H9 (cell line): ENCODE data around the gene GRID1. TPM values are rescaled to one million over a fixed set of nuclear protein-coding genes. Genes with fewer than 3 reads are reported as not detected.

Experiments used
- DNase-seq: peaks from one replicate; pipeline ENCODE4 v3.0.0-alpha.2; 2017
- H2AFZ ChIP-seq: one replicate; pipeline ENCODE4 v1.6.1; 2013; ENCODE audit warnings: mild to moderate bottlenecking, low read length, control low read depth, moderate library complexity
- H2AK5ac ChIP-seq: 2 replicates; pipeline ENCODE4 v1.6.1; 2013; ENCODE audit warnings: low read length, control low read depth, mixed read lengths; ENCODE audit not compliant: insufficient read length
- H2BK120ac ChIP-seq: one replicate; pipeline ENCODE4 v1.6.1; 2013; ENCODE audit warnings: low read depth, mild to moderate bottlenecking, low read length, control low read depth, inconsistent platforms; ENCODE audit not compliant: poor library complexity, severe bottlenecking
- H2BK12ac ChIP-seq: 2 replicates; pipeline ENCODE4 v1.6.1; 2013; ENCODE audit warnings: low read length, control low read depth, mixed read lengths, low read depth; ENCODE audit not compliant: insufficient read length
- H2BK15ac ChIP-seq: 2 replicates; pipeline ENCODE4 v1.6.1; 2013; ENCODE audit warnings: low read depth, low read length, control low read depth
- H2BK20ac ChIP-seq: one replicate; pipeline ENCODE4 v1.6.1; 2013; ENCODE audit warnings: low read depth, mild to moderate bottlenecking, low read length, control low read depth, inconsistent platforms; ENCODE audit not compliant: poor library complexity, severe bottlenecking
- H2BK5ac ChIP-seq: 2 replicates; pipeline ENCODE4 v1.6.1; 2013; ENCODE audit warnings: low read length, control low read depth, mixed read lengths; ENCODE audit not compliant: insufficient read length
- H3K14ac ChIP-seq: 2 replicates; pipeline ENCODE4 v1.6.1; 2013; ENCODE audit warnings: low read length, control low read depth; ENCODE audit not compliant: insufficient read depth
- H3K18ac ChIP-seq: 2 replicates; pipeline ENCODE4 v1.6.1; 2013; ENCODE audit warnings: low read depth, mild to moderate bottlenecking, mixed read lengths, low read length, control low read depth; ENCODE audit not compliant: insufficient read length
- H3K23ac ChIP-seq: 2 replicates; pipeline ENCODE4 v1.6.1; 2013; ENCODE audit warnings: low read length, control low read depth, mixed read lengths, low read depth; ENCODE audit not compliant: insufficient read length
- H3K23me2 ChIP-seq: 2 replicates; pipeline ENCODE4 v1.6.1; 2013; ENCODE audit warnings: low read depth, mild to moderate bottlenecking, mixed read lengths, low read length, control low read depth; ENCODE audit not compliant: insufficient read length, poor library complexity, severe bottlenecking
- H3K27ac ChIP-seq: 2 replicates; pipeline ENCODE4 v1.5.1; 2013; ENCODE audit warnings: low read length, control low read depth, mixed read lengths, low read depth; ENCODE audit not compliant: insufficient read length
- H3K27me3 ChIP-seq: 2 replicates; pipeline ENCODE4 v1.6.1; 2013; ENCODE audit warnings: low read length, control low read depth, inconsistent platforms; ENCODE audit not compliant: insufficient read depth
- H3K4ac ChIP-seq: 2 replicates; pipeline ENCODE4 v1.6.1; 2013; ENCODE audit warnings: low read depth, mild to moderate bottlenecking, control low read depth, inconsistent platforms, low read length, moderate library complexity
- H3K4me1 ChIP-seq: 2 replicates; pipeline ENCODE4 v1.6.1; 2013; ENCODE audit warnings: low read length, control low read depth, inconsistent platforms; ENCODE audit not compliant: insufficient read depth
- H3K4me2 ChIP-seq: 2 replicates; pipeline ENCODE4 v1.6.1; 2013; ENCODE audit warnings: low read length, control low read depth, mixed read lengths; ENCODE audit not compliant: insufficient read length, insufficient read depth
- H3K56ac ChIP-seq: 2 replicates; pipeline ENCODE4 v1.6.1; 2013; ENCODE audit warnings: low read depth, mild to moderate bottlenecking, mixed read lengths, low read length, control low read depth; ENCODE audit not compliant: insufficient read length
- H3K79me1 ChIP-seq: 2 replicates; pipeline ENCODE4 v1.6.1; 2013; ENCODE audit warnings: low read depth, mild to moderate bottlenecking, moderate library complexity, low read length, control low read depth, inconsistent platforms; ENCODE audit not compliant: insufficient read depth, poor library complexity, severe bottlenecking
- H3K79me2 ChIP-seq: 2 replicates; pipeline ENCODE4 v1.6.1; 2013; ENCODE audit warnings: low read length, control low read depth, inconsistent platforms; ENCODE audit not compliant: insufficient read depth
- H3K9ac ChIP-seq: 2 replicates; pipeline ENCODE4 v1.6.1; 2013; ENCODE audit warnings: low read length, control low read depth, mixed read lengths; ENCODE audit not compliant: insufficient read length; ENCODE audit errors: extremely low read depth
- H3K9me3 ChIP-seq: one replicate; pipeline ENCODE4 v1.6.1; 2013; ENCODE audit warnings: low read depth, low read length, inconsistent platforms; ENCODE audit not compliant: control insufficient read depth
- H3T11ph ChIP-seq: one replicate; pipeline ENCODE4 v1.6.1; 2013; ENCODE audit warnings: mild to moderate bottlenecking, low read length, control low read depth, inconsistent platforms
- H4K20me1 ChIP-seq: one replicate; pipeline ENCODE4 v1.6.1; 2013; ENCODE audit not compliant: control insufficient read depth, insufficient read length, insufficient read depth
- H4K5ac ChIP-seq: 2 replicates; pipeline ENCODE4 v1.6.1; 2013; ENCODE audit warnings: low read depth, mild to moderate bottlenecking, mixed read lengths, low read length, control low read depth; ENCODE audit not compliant: insufficient read length
- H4K8ac ChIP-seq: replicated peaks from 2 replicates; pipeline ENCODE4 v1.6.1; 2013; ENCODE audit warnings: low read length, control low read depth, mixed read lengths, low read depth; ENCODE audit not compliant: insufficient read length
- H4K91ac ChIP-seq: 2 replicates; pipeline ENCODE4 v1.6.1; 2013; ENCODE audit warnings: low read depth, mild to moderate bottlenecking, moderate library complexity, mixed read lengths, low read length, control low read depth; ENCODE audit not compliant: insufficient read length
- H3K27ac Mint-ChIP-seq, 3 experiments: 2 replicates in 2 of 3; 3 replicates in 1 of 3; pipeline ENCODE4 v1.8.0; 2020 to 2021; ENCODE audit warnings: mixed read lengths in 3 of 3, mild to moderate bottlenecking in 1 of 3, moderate library complexity in 1 of 3
- H3K27me3 Mint-ChIP-seq: 2 replicates; pipeline ENCODE4 v1.8.0; 2021; ENCODE audit warnings: low read depth, mild to moderate bottlenecking, moderate library complexity, mixed read lengths
- H3K36me3 Mint-ChIP-seq, 3 experiments: 2 replicates in 2 of 3; 3 replicates in 1 of 3; pipeline ENCODE4 v1.8.0; 2020 to 2021; ENCODE audit warnings: low read depth in 3 of 3, mixed read lengths in 3 of 3; ENCODE audit not compliant: insufficient read depth in 1 of 3
- H3K4me1 Mint-ChIP-seq, 2 experiments: 2 replicates each; pipeline ENCODE4 v1.8.0; 2020; ENCODE audit warnings: mixed read lengths in 2 of 2
- H3K4me3 Mint-ChIP-seq, 2 experiments: 2 replicates in 1 of 2; 3 replicates in 1 of 2; pipeline ENCODE4 v1.8.0; 2020 to 2021; ENCODE audit warnings: mild to moderate bottlenecking in 2 of 2, mixed read lengths in 2 of 2, moderate library complexity in 1 of 2
- H3K9me3 Mint-ChIP-seq, 2 experiments: 2 replicates in 1 of 2; 3 replicates in 1 of 2; pipeline ENCODE4 v1.8.0; 2020; ENCODE audit warnings: mild to moderate bottlenecking in 2 of 2, mixed read lengths in 2 of 2, moderate library complexity in 1 of 2
- CTCF ChIP-seq: fragments of 200-600 bp; sonication (generic); conservative IDR thresholded peaks from 3 replicates; pipeline ENCODE4 v1.8.0; 2021; ENCODE audit warnings: antibody characterized with exemption, mild to moderate bottlenecking
- WGBS: extraction: QIAGEN DNeasy Blood & Tissue Kit; methylation state at CpG from one replicate; pipeline ENCODE4 v1.1.7; 2013; ENCODE audit warnings: missing lambda C conversion rate, low lambda C conversion rate, mixed read lengths; ENCODE audit not compliant: insufficient read length; ENCODE audit errors: extremely low coverage; 5-methylcytosine and 5-hydroxymethylcytosine counted together
- total RNA-seq: library from RNA; stranded (reverse); gene quantifications from 2 replicates; pipeline ENCODE4 v1.2.1, GENCODE V29; 2021

GRID1 gene
- total RNA-seq, 1 experiment from 2014 or later = 0.35 TPM

DNA sequence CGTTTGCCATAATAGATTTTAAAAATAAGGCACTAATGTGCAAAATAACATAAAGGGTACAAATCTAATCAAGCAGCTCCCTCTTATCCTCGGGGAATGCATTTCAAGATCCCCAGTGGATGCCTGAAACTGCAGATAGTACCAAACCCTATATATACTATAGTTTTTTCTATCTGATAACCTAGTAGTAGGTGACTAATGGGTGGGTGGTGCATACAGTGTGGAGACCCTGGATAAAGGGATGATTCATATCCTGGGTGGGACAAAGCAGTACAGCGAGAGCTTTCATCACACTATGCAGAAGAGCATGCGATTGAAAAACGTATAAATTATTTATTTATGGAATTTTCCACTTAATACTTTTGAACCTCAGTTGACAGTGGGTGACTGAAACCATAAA, 464.5 kb downstream of the GRID1 start:
- no peak overlapping the region for H2AK5ac ChIP-seq
- H2BK15ac ChIP-seq = no peak overlapping the region
- H3K23me2 ChIP-seq = no peaks in the 10 kb centered on the region
- no peak overlapping the region for H3K4ac ChIP-seq
- no peak overlapping the region for H2BK5ac ChIP-seq
- no peak overlapping the region for H4K8ac ChIP-seq
- no peak overlapping the region for H4K5ac ChIP-seq
- no peaks in the 10 kb centered on the region for H3K9me3 ChIP-seq
- no peak for DNase-seq
- no peak overlapping the region for H2BK120ac ChIP-seq
- no peak overlapping the region for H2AFZ ChIP-seq
- H2BK20ac ChIP-seq = no peak overlapping the region
- no peak overlapping the region for H3K27ac ChIP-seq
- H3K4me1 Mint-ChIP-seq = no peaks in the 10 kb centered on the region
- no peak for TF ChIP-seq CTCF
- H3K4me2 ChIP-seq = no peak overlapping the region
- H2BK12ac ChIP-seq = no peak overlapping the region
- no peaks in the 10 kb centered on the region for H4K20me1 ChIP-seq
- no peak overlapping the region for H3K27ac Mint-ChIP-seq
- H3T11ph ChIP-seq = no peak overlapping the region
- no peak overlapping the region for H3K14ac ChIP-seq
- no peak overlapping the region for H3K18ac ChIP-seq
- H3K27me3 ChIP-seq = no peaks in the 10 kb centered on the region
- peaks cover 2% of the 10 kb centered on the region; the same call in 1 of the 2 replicates for H3K4me1 ChIP-seq
- no peak overlapping the region for H4K91ac ChIP-seq
- H3K79me2 ChIP-seq = no peaks in the 10 kb centered on the region
- no peaks in the 10 kb centered on the region for H3K9me3 Mint-ChIP-seq
- no peak overlapping the region for H3K23ac ChIP-seq
- WGBS = no CpG with 5 or more reads among the region's 5 CpGs
- H3K36me3 Mint-ChIP-seq = no peaks in the 10 kb centered on the region
- H3K27me3 Mint-ChIP-seq = no peaks in the 10 kb centered on the region; the same call in 1 of the 2 replicates
- no peak overlapping the region for H3K9ac ChIP-seq
- no peaks in the 10 kb centered on the region for H3K79me1 ChIP-seq
- H3K4me3 Mint-ChIP-seq = no peak overlapping the region
- no peak overlapping the region for H3K56ac ChIP-seq
